K562 (cell line): ENCODE measurements around the gene C18orf63. TPM values are rescaled to one million over a fixed set of nuclear protein-coding genes. Genes with fewer than 3 reads are reported as not detected.

Experiments
- ATAC-seq: fragments of 200-7000 bp; cut with Tn5 transposase; 3 replicates; pipeline ENCODE4 v1.9.1; 2020; ENCODE audit warnings: moderate library complexity
- BruUV-seq: library from RNA; stranded (reverse); fragments of 400-500 nt; replicated peaks from 2 replicates; lab custom pipeline; 2021; lab: Mats Ljungman, UMichigan
- CTCF ChIA-PET: fragments of 300-600 bp; formaldehyde crosslinking; extraction: SDS; loops from one replicate; lab custom pipeline; 2021; ENCODE audit warnings: low intra/inter-chr PET ratio; lab: Yijun Ruan, JAX
- POLR2A ChIA-PET: fragments of 300-600, 350-650 bp; sonication (Branson Sonifier 250); formaldehyde crosslinking; extraction: SDS; loops from one replicate; lab custom pipeline; 2021; ENCODE audit warnings: antibody characterized with exemption, inconsistent platforms; lab: Yijun Ruan, JAX
- DNase-seq, 4 experiments: peaks; one replicate each; pipeline versions ENCODE4 v3.0.0 to v3.0.0-alpha.2; 2011 to 2018; ENCODE audit warnings: low spot score in 3 of 4, mixed read lengths in 3 of 4; ENCODE audit errors: extremely low read depth in 1 of 4
- FAIRE-seq: peaks from 2 replicates; lab custom pipeline; 2011; peaks lifted over from hg19 to GRCh38; lab: Jason Lieb, UNC
- H2AFZ ChIP-seq: 2 replicates; pipeline ENCODE4 v1.6.0; 2011; ENCODE audit warnings: low read depth, low read length, control low read depth, inconsistent platforms
- H3K27ac ChIP-seq: fragments of 200-600 bp; 3 replicates; pipeline ENCODE4 v1.8.0; 2011; ENCODE audit warnings: low read depth, mild to moderate bottlenecking, control low read depth, inconsistent platforms, low read length, moderate library complexity, mixed read lengths; ENCODE audit errors: extremely low read depth
- H3K27me3 ChIP-seq, 2 experiments: fragments of 300-600 bp in 1 of 2; 2 replicates in 1 of 2; 3 replicates in 1 of 2; pipeline versions ENCODE4 v1.6.0 to v1.8.0; 2011; ENCODE audit warnings: inconsistent platforms in 2 of 2, low read length in 2 of 2, mild to moderate bottlenecking in 1 of 2, mixed read lengths in 1 of 2, moderate library complexity in 1 of 2; ENCODE audit not compliant: control insufficient read depth in 2 of 2, insufficient read depth in 2 of 2
- H3K36me3 ChIP-seq: fragments of 300-600 bp; 3 replicates; pipeline ENCODE4 v1.8.0; 2011; ENCODE audit warnings: mild to moderate bottlenecking, low read length, inconsistent platforms; ENCODE audit not compliant: control insufficient read depth, insufficient read depth
- H3K4me1 ChIP-seq, 2 experiments: fragments of 200-600 bp in 1 of 2; replicated peaks in 1 of 2; 2 replicates in 1 of 2; 3 replicates in 1 of 2; pipeline versions ENCODE4 v1.5.1 to v1.8.0; 2011; ENCODE audit warnings: inconsistent platforms in 2 of 2, low read length in 2 of 2, mild to moderate bottlenecking in 1 of 2, mixed read lengths in 1 of 2, moderate library complexity in 1 of 2; ENCODE audit not compliant: control insufficient read depth in 2 of 2, insufficient read depth in 2 of 2
- H3K4me2 ChIP-seq: 2 replicates; pipeline ENCODE4 v1.6.1; 2011; ENCODE audit warnings: low read length, control low read depth, inconsistent platforms, mixed read lengths; ENCODE audit not compliant: insufficient read depth
- H3K4me3 ChIP-seq: fragments of 200-600 bp; sonication (generic), shearing (Covaris generic); 2 replicates; pipeline ENCODE4 v1.5.1; 2016; ENCODE audit warnings: control low read depth, inconsistent platforms
- H3K79me2 ChIP-seq: fragments of 200-600 bp; 3 replicates; pipeline ENCODE4 v1.8.0; 2011; ENCODE audit warnings: low read length, inconsistent platforms; ENCODE audit not compliant: control insufficient read depth, insufficient read depth
- H3K9ac ChIP-seq, 2 experiments: 2 replicates each; pipeline versions ENCODE4 v1.6.0 to v1.6.1; 2011; ENCODE audit warnings: low read depth in 2 of 2, low read length in 2 of 2, control low read depth in 1 of 2, inconsistent platforms in 1 of 2, mild to moderate bottlenecking in 1 of 2, mixed read lengths in 1 of 2; ENCODE audit not compliant: insufficient read depth in 1 of 2
- H3K9me1 ChIP-seq: one replicate; pipeline ENCODE4 v1.6.0; 2011; ENCODE audit warnings: inconsistent platforms, mild to moderate bottlenecking, low read length, moderate library complexity; ENCODE audit not compliant: control insufficient read depth, insufficient read depth
- H3K9me3 ChIP-seq: replicated peaks from 2 replicates; pipeline ENCODE4 v1.5.1; 2011; ENCODE audit warnings: low read depth, low read length, inconsistent platforms; ENCODE audit not compliant: control insufficient read depth, insufficient read depth
- H4K20me1 ChIP-seq: replicated peaks from 2 replicates; pipeline ENCODE4 v1.6.1; 2011; ENCODE audit warnings: low read length, inconsistent platforms, mixed read lengths; ENCODE audit not compliant: control insufficient read depth, insufficient read depth
- BACH1 ChIP-seq: fragments of 200-800 bp; sonication (Bioruptor generic); IDR thresholded peaks from 2 replicates; pipeline ENCODE4 v1.6.1; 2016; ENCODE audit warnings: missing genetic modification characterization, missing compliant biosample characterization
- CAMTA2 ChIP-seq: fragments of 250-450 bp; sonication (Bioruptor Pico); conservative IDR thresholded peaks from 2 replicates; pipeline ENCODE4 v1.5.1; 2022
- CREB1 ChIP-seq, 2 experiments: sonication (generic) in 1 of 2; formaldehyde crosslinking in 1 of 2; IDR thresholded peaks; 2 replicates each; pipeline versions ENCODE4 v1.6.1 to v1.8.0; 2012 to 2022; ENCODE audit warnings: inconsistent platforms in 1 of 2, mild to moderate bottlenecking in 1 of 2, missing genetic modification reagents in 1 of 2, moderate library complexity in 1 of 2
- FOSL1 ChIP-seq: fragments of 200-800 bp; sonication (Bioruptor generic); conservative IDR thresholded peaks from 2 replicates; pipeline ENCODE4 v1.6.1; 2016; ENCODE audit warnings: missing genetic modification characterization, missing compliant biosample characterization
- FOXJ2 ChIP-seq: fragments of 200-800 bp; sonication (Bioruptor generic); IDR thresholded peaks from 2 replicates; pipeline ENCODE4 v1.6.1; 2016; ENCODE audit warnings: missing genetic modification characterization, missing compliant biosample characterization
- GTF2B ChIP-seq: IDR thresholded peaks from 2 replicates; pipeline ENCODE4 v1.6.1; 2011; ENCODE audit not compliant: insufficient read length; ENCODE audit errors: extremely low read depth
- MEF2D ChIP-seq: conservative IDR thresholded peaks from 2 replicates; pipeline ENCODE4 v1.6.1; 2016; ENCODE audit warnings: low read depth, missing genetic modification characterization, missing compliant biosample characterization
- NBN ChIP-seq: fragments of 450-650 bp; IDR thresholded peaks from 2 replicates; pipeline ENCODE4 v1.6.1; 2016; ENCODE audit warnings: low read depth, mild to moderate bottlenecking
- NFXL1 ChIP-seq: fragments of 450-650 bp; formaldehyde crosslinking; IDR thresholded peaks from 2 replicates; pipeline ENCODE4 v1.4.0; 2021; ENCODE audit warnings: mild to moderate bottlenecking
- PKNOX1 ChIP-seq: fragments of 450-650 bp; IDR thresholded peaks from 2 replicates; pipeline ENCODE4 v1.6.1; 2016
- RBM25 ChIP-seq: fragments of 200-400 bp; formaldehyde crosslinking; IDR thresholded peaks from 2 replicates; pipeline ENCODE4 v1.6.1; 2018; ENCODE audit warnings: low read length, low read depth, moderate library complexity; ENCODE audit not compliant: severe bottlenecking
- RFX1 ChIP-seq: fragments of 450-650 bp; IDR thresholded peaks from 2 replicates; pipeline ENCODE4 v1.6.1; 2016; ENCODE audit warnings: mild to moderate bottlenecking, moderate library complexity
- SRSF9 ChIP-seq: fragments of 200-400 bp; formaldehyde crosslinking; IDR thresholded peaks from 2 replicates; pipeline ENCODE4 v1.6.1; 2017; ENCODE audit warnings: low read depth, low read length, borderline replicate concordance
- TEAD4 ChIP-seq, 2 experiments: sonication (generic) in 1 of 2; formaldehyde crosslinking in 1 of 2; IDR thresholded peaks; 2 replicates each; pipeline versions ENCODE4 v1.6.1 to v1.8.0; 2012 to 2022; ENCODE audit warnings: borderline replicate concordance in 1 of 2, inconsistent platforms in 1 of 2, low read length in 1 of 2, mild to moderate bottlenecking in 1 of 2, missing genetic modification reagents in 1 of 2
- WHSC1 ChIP-seq: IDR thresholded peaks from one replicate; pipeline ENCODE4 v1.6.1; 2012; ENCODE audit warnings: low read length, control low read depth, inconsistent platforms
- ZMIZ1 ChIP-seq, 2 experiments: fragments of 150-350 bp in 1 of 2; IDR thresholded peaks; 2 replicates each; pipeline ENCODE4 v1.6.1; 2012 to 2016; ENCODE audit warnings: low read depth in 2 of 2, low read length in 2 of 2, mild to moderate bottlenecking in 1 of 2, moderate library complexity in 1 of 2
- ZNF184 ChIP-seq: sonication (generic); formaldehyde crosslinking; IDR thresholded peaks from 2 replicates; pipeline ENCODE4 v1.5.0; 2020; ENCODE audit warnings: missing genetic modification reagents
- ZNF316 ChIP-seq: fragments of 450-650 bp; IDR thresholded peaks from 2 replicates; pipeline ENCODE4 v1.6.1; 2016
- WGBS: fragments of 100-300 bp; shearing (Covaris generic); methylation state at CpG from one replicate; pipeline ENCODE4 v1.1.6; 2016; ENCODE audit warnings: low coverage, mixed read lengths; ENCODE audit not compliant: insufficient coverage; ENCODE audit errors: missing lambda C conversion rate; 5-methylcytosine and 5-hydroxymethylcytosine counted together
- in situ Hi-C: fragments of 300-500 bp; cut with MboI; formaldehyde crosslinking; loops from 4 replicates; pipeline ENCODE4 v1.15.0; 2018; ENCODE audit warnings: inconsistent platforms, mixed read lengths
- intact Hi-C: fragments of 100-400 bp; cut with micrococcal nuclease; formaldehyde crosslinking; loops from 2 replicates; pipeline ENCODE4 v1.14.2; 2022
- polyA plus RNA-seq, 8 experiments: library from polyadenylated mRNA; depleted of rRNA in 4 of 8; stranded (reverse) in 5 of 8; unstranded in 3 of 8; fragments of >200 nt; fragmentation: Nextera tagmentation in 2 of 8; fragmentation: Illumina TruSeq in 1 of 8; extraction: Ambion mirVana in 2 of 8; extraction: Trizol in 1 of 8; gene quantifications; 2 replicates each; pipeline versions ENCODE4 v1.2.1 to v1.2.3, GENCODE V29; 2011 to 2014; ENCODE audit warnings: inconsistent platforms in 1 of 8, missing spikeins in 1 of 8
- total RNA-seq, 7 experiments: library from RNA; depleted of rRNA in 6 of 7; stranded (reverse); fragments of >200 nt in 6 of 7; fragmentation: Illumina TruSeq in 2 of 7; extraction: Trizol in 2 of 7; gene quantifications; 2 replicates each; pipeline versions ENCODE4 v1.2.1 to v1.2.3, GENCODE V29; 2011 to 2021; ENCODE audit warnings: low replicate concordance in 1 of 7

C18orf63 gene
- total and polyA plus RNA-seq, 9 of the 15 experiments (the other 6 are each of a cell fraction or from before 2014, with no cell fraction given) = not detected

- DNase-seq = no peak
- H3K9ac ChIP-seq = no peak overlapping the region
- no peak overlapping the region for H3K27ac ChIP-seq
- no peak overlapping the region for H3K4me2 ChIP-seq
- 51% methylated on average over 3 of the region's 3 CpGs for WGBS
- no peaks in the 10 kb centered on the region for H3K9me3 ChIP-seq
- H3K4me3 ChIP-seq = no peak overlapping the region
- ChIA-PET CTCF (no interaction called here), POLR2A (no interaction called here)
- in situ Hi-C loops = no loop called here
- no peaks in the 10 kb centered on the region for H3K27me3 ChIP-seq
- H3K4me1 ChIP-seq = peaks cover 3 to 22% of the 10 kb centered on the region in 2 experiments; a peak in 4 of 5 replicates
- no peak for ATAC-seq
- no TSS peak for BruUV-seq
- no peak for TF ChIP-seq ZMIZ1 (IDR thresholded peaks at IDR 0.05; ENCODE audit: low read depth in 2 of 2, low read length in 2 of 2)
- TF ChIP-seq RBM25 = no peak
- no peak for TF ChIP-seq RFX1
- TF ChIP-seq SRSF9 = no peak
- no peak for TF ChIP-seq ZNF184 (CRISPR knock-in tag)
- TF ChIP-seq TEAD4 (IDR thresholded peaks at IDR 0.05; ENCODE audit: low read length) = no peak
- TF ChIP-seq TEAD4 (CRISPR knock-in tag; IDR thresholded peaks at IDR 0.05; ENCODE audit: borderline replicate concordance) = no peak
- TF ChIP-seq FOXJ2 (tag) = no peak
- no peak for TF ChIP-seq ZNF316
- no peak for TF ChIP-seq BACH1 (tag)
- no peak for TF ChIP-seq CREB1 (IDR thresholded peaks at IDR 0.05)
- no peak for TF ChIP-seq CREB1 (CRISPR knock-in tag; IDR thresholded peaks at IDR 0.05)
- TF ChIP-seq NBN = no peak
- TF ChIP-seq GTF2B = no peak
- TF ChIP-seq WHSC1 = no peak
- no peak for TF ChIP-seq MEF2D (tag)
- TF ChIP-seq CAMTA2 (CRISPR knock-in tag) = no peak
- no peak for TF ChIP-seq PKNOX1
- no peak for TF ChIP-seq NFXL1
- TF ChIP-seq FOSL1 (tag) = no peak
- intact Hi-C loops = no loop called here
- H3K36me3 ChIP-seq = no peaks in the 10 kb centered on the region
- no peak for FAIRE-seq
- no peaks in the 10 kb centered on the region for H4K20me1 ChIP-seq
- no peaks in the 10 kb centered on the region for H3K79me2 ChIP-seq
- no peaks in the 10 kb centered on the region for H3K9me1 ChIP-seq
- no peak overlapping the region for H2AFZ ChIP-seq
Observed at GRCh38 chr18:74271635-74272034, 44.0 kb upstream of the C18orf63 start.
